ENCODE results near the gene PERP. TPM values are rescaled to one million over a fixed set of nuclear protein-coding genes. Genes with fewer than 3 reads are reported as not detected.

Gene PERP
- total and polyA plus RNA-seq, 2 of the 8 experiments (the other 6 are each of a cell fraction or from before 2014, with no cell fraction given), result 21.0 to 26.7 TPM

DNA sequence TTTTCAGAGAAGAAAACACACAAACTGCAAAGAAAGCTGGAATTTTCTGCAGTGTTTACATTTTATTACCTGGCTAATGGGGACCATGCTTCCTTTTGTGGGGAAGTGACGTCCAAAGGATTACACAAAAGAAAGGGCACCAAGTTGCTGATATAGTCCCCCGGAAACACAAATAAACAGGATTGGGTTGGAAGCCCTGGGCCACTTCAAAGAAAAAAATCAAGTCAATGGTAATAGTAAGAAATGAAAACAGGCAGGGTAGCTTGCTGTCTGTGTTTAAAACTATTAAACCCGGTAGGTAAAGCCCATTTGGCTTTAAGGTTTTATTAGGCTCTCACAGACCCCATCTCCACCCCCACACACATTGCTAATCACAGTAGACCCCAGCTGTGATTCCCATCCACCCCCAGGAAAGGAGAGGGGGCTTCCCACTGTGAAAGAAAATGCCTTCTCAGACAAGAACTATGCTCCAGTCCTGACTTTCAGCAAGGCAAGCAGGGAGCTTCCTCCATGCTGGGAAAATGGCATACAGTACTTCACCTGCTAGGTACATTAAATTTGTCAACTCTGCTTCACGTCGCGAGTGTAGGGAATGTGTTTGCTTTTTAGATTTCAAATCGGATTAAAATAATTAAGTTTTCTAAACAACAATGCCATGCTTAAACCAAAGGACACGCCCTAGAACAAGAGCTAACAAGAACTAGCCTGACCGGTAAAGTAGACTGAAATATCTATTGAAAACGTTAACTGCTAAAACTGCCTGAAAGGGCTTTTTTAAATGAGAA lies 1.1 kb downstream of the PERP start:
- Histone ChIP-seq H3K36me3 (ENCODE audit: control insufficient read depth in 2 of 4, insufficient read depth in 4 of 4, low read length in 3 of 4) (no peaks in the 10 kb centered on the region), H3K4me2 (ENCODE audit: insufficient read depth in 1 of 2, low read depth in 2 of 2, low read length in 2 of 2) (peak overlapping the region; percentile 92 to 95), H2BK120ac (replicated peaks; ENCODE audit: low read depth, low read length) (no peak overlapping the region), H2BK20ac (ENCODE audit: low read length) (no peak overlapping the region), H3K4me1 (replicated peaks in 1 of 4; ENCODE audit: control insufficient read depth in 3 of 4, insufficient read depth in 4 of 4, low read length in 3 of 4) (peaks cover 0 to 6% (median 4%) of the 10 kb centered on the region in 4 experiments; a peak in 3 of 7 replicates), H3K27me3 (replicated peaks in 1 of 4; ENCODE audit: control insufficient read depth in 3 of 4, extremely low read depth in 1 of 4, insufficient read depth in 3 of 4, low read length in 3 of 4) (peaks cover 0 to 9% (median 2%) of the 10 kb centered on the region in 4 experiments; a peak in 2 of 7 replicates), H2BK12ac (ENCODE audit: low read depth, low read length) (no peak overlapping the region), H3K14ac (ENCODE audit: insufficient read length) (no peak overlapping the region), H3K9me3 (ENCODE audit: insufficient read depth in 2 of 2, low read depth in 1 of 2, low read length in 1 of 2) (no peaks in the 10 kb centered on the region), H2BK5ac (ENCODE audit: low read depth, low read length) (no peak overlapping the region), H2AK5ac (ENCODE audit: low read depth, low read length) (no peak overlapping the region), H3K56ac (replicated peaks; ENCODE audit: insufficient read length, low read depth, low read length) (no peak overlapping the region), H4K91ac (replicated peaks; ENCODE audit: insufficient read length, low read length) (no peak overlapping the region), H2BK15ac (ENCODE audit: low read length) (no peak overlapping the region), H4K8ac (ENCODE audit: extremely low read depth, insufficient read depth, low read length) (no peak overlapping the region), H3K18ac (ENCODE audit: extremely low read depth, low read length) (no peak overlapping the region), H4K5ac (ENCODE audit: insufficient read length, low read depth, low read length) (no peak overlapping the region), H3K4me3 (ENCODE audit: extremely low read depth in 1 of 4, insufficient read depth in 2 of 4, low read depth in 3 of 4, low read length in 4 of 4) (peak overlapping the region; percentile 73 to 86 (median 76)), H2AFZ (ENCODE audit: low read length) (no peak overlapping the region), H3K9ac (replicated peaks in 1 of 4; ENCODE audit: extremely low read depth in 1 of 4, low read depth in 3 of 4, low read length in 3 of 4) (peak overlapping the region in 1 of 4 experiments; percentile 79; a peak in 3 of 7 replicates), H3K79me2 (ENCODE audit: control insufficient read depth in 1 of 2, insufficient read depth in 2 of 2, low read length in 2 of 2) (peaks cover 0 to 34% of the 10 kb centered on the region in 2 experiments; a peak in 3 of 4 replicates), H3K4ac (replicated peaks; ENCODE audit: insufficient read length, low read depth, low read length) (no peak overlapping the region), H4K20me1 (replicated peaks in 1 of 2; ENCODE audit: control insufficient read depth in 1 of 2, insufficient read depth in 2 of 2, low read length in 2 of 2) (no peaks in the 10 kb centered on the region), H3K79me1 (ENCODE audit: low read depth, low read length) (no peaks in the 10 kb centered on the region), H3K23ac (ENCODE audit: insufficient read length) (no peak overlapping the region), H3K23me2 (ENCODE audit: low read depth, low read length) (peaks cover 11% of the 10 kb centered on the region), H3K27ac (ENCODE audit: low read depth, low read length) (peak overlapping the region; percentile 3; the same call in 1 of the 2 replicates)
- 0% methylated on average over 10 of the region's 10 CpGs; no CpG with 5 or more reads in 1 of the 2 experiments for WGBS, 2 experiments (ENCODE audit: extremely low coverage in 1 of 2, insufficient coverage in 1 of 2, insufficient read length in 1 of 2, insufficient replicate concordance in 2 of 2, low coverage in 1 of 2, low lambda C conversion rate in 2 of 2, missing lambda C conversion rate in 1 of 2)
- ChIA-PET CTCF (ENCODE audit: partially characterized antibody) (interaction anchor here (0.7 to 3.5 kb wide), 12 partner anchors 10 to 177 kb away, joined by 3 to 47 read pairs (median 3); no protein-coding TSS in a partner anchor), POLR2A (ENCODE audit: partially characterized antibody) (interaction anchor here (0.8 to 2.0 kb wide), 11 partner anchors 8 to 394 kb away, joined by 3 to 8 read pairs (median 3); no protein-coding TSS in a partner anchor)
- FAIRE-seq (peak; percentile 97), DNase-seq (ENCODE audit: low read depth in 1 of 2, low spot score in 2 of 2) (peak in 1 of 2 experiments; percentile 62)
- peak; percentile 48; the same call in 1 of the 2 replicates for TF ChIP-seq EGR1 (IDR thresholded peaks at IDR 0.05; ENCODE audit: borderline replicate concordance, low read depth, low read length)
- TF ChIP-seq, protein P1, sequence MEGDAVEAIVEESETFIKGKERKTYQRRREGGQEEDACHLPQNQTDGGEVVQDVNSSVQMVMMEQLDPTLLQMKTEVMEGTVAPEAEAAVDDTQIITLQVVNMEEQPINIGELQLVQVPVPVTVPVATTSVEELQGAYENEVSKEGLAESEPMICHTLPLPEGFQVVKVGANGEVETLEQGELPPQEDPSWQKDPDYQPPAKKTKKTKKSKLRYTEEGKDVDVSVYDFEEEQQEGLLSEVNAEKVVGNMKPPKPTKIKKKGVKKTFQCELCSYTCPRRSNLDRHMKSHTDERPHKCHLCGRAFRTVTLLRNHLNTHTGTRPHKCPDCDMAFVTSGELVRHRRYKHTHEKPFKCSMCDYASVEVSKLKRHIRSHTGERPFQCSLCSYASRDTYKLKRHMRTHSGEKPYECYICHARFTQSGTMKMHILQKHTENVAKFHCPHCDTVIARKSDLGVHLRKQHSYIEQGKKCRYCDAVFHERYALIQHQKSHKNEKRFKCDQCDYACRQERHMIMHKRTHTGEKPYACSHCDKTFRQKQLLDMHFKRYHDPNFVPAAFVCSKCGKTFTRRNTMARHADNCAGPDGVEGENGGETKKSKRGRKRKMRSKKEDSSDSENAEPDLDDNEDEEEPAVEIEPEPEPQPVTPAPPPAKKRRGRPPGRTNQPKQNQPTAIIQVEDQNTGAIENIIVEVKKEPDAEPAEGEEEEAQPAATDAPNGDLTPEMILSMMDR (IDR thresholded peaks at IDR 0.05; ENCODE audit: control extremely low read depth in 1 of 3, insufficient read depth in 1 of 3, low read depth in 1 of 3, low read length in 3 of 3), result no peak
- peak; percentile 45 for TF ChIP-seq SP1 (IDR thresholded peaks at IDR 0.05; ENCODE audit: low read depth, low read length)
- TF ChIP-seq KDM1A (IDR thresholded peaks at IDR 0.05; ENCODE audit: borderline replicate concordance, low read length), result no peak
- TF ChIP-seq, protein P2, sequence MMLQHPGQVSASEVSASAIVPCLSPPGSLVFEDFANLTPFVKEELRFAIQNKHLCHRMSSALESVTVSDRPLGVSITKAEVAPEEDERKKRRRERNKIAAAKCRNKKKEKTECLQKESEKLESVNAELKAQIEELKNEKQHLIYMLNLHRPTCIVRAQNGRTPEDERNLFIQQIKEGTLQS (IDR thresholded peaks at IDR 0.05; ENCODE audit: insufficient read depth, low read depth, low read length), result no peak
- TF ChIP-seq TCF12 (IDR thresholded peaks at IDR 0.05; ENCODE audit: low read depth, low read length), result 0 out of 2 replicates have a peak, but pooled peaks have one; percentile 33
